HG03457 (cell line): ENCODE data around the gene ANO8.
A peak's percentile ranks its signal among the peaks of the same experiment; 100 is the strongest.
"Not testable (repeated sequence)": the region's sequence is repeated elsewhere in the genome, so short reads cannot be mapped to it uniquely, and the experiment has no call there.

Source experiments
- ATAC-seq: cut with Tn5 transposase; IDR thresholded peaks from one replicate; pipeline ENCODE4 v1.9.1; 2021; ENCODE audit warnings: moderate number of reproducible peaks; ENCODE audit not compliant: unreplicated experiment

ANO8 gene

GRCh38 chr19:17334414-17335409 is at the start of gene ANO8:
TSS of gene ANO8 (minus strand) at chr19:17334855. CDS start at chr19:17334670, 185 bp downstream.
- no peak for ATAC-seq

GRCh38 chr19:17380426-17381138 is 45.9 kb upstream of the ANO8 start:
- no peak for ATAC-seq

- ATAC-seq, result no peak
Observed at GRCh38 chr19:17379221-17379631, 44.6 kb upstream of the ANO8 start.

- no peak for ATAC-seq
Observed at GRCh38 chr19:17378271-17378670, 43.6 kb upstream of the ANO8 start.

- ATAC-seq, result no peak
Observed at GRCh38 chr19:17376935-17377600, 42.4 kb upstream of the ANO8 start, which contains the start of gene PLVAP. TSS of gene PLVAP (minus strand) at chr19:17377342. CDS start at chr19:17377288, 54 bp downstream.

GRCh38 chr19:17370026-17370587 is 35.5 kb upstream of the ANO8 start:
- peak; percentile 58 for ATAC-seq

GRCh38 chr19:17365361-17365760 is 30.7 kb upstream of the ANO8 start:
- no peak for ATAC-seq

- ATAC-seq, result not testable (repeated sequence)
Observed at GRCh38 chr19:17363852-17364605, 29.4 kb upstream of the ANO8 start.

- no peak for ATAC-seq
Observed at GRCh38 chr19:17359905-17360800, 25.5 kb upstream of the ANO8 start.

- no peak for ATAC-seq
Observed at GRCh38 chr19:17358395-17358794, 23.7 kb upstream of the ANO8 start.

- ATAC-seq, result no peak
Observed at GRCh38 chr19:17357724-17358123, 23.1 kb upstream of the ANO8 start.

GRCh38 chr19:17357078-17357666 is 22.5 kb upstream of the ANO8 start:
- ATAC-seq, result no peak

- no peak for ATAC-seq
Observed at GRCh38 chr19:17353386-17353785, 18.7 kb upstream of the ANO8 start.

GRCh38 chr19:17352608-17353280 is 18.1 kb upstream of the ANO8 start:
- no peak for ATAC-seq

GRCh38 chr19:17351815-17352435 is 17.3 kb upstream of the ANO8 start:
- ATAC-seq, result no peak

GRCh38 chr19:17348700-17349099 is 14.0 kb upstream of the ANO8 start:
- ATAC-seq, result no peak

- no peak for ATAC-seq
Observed at GRCh38 chr19:17347877-17348276, 13.2 kb upstream of the ANO8 start.

GRCh38 chr19:17347361-17347760 is 12.7 kb upstream of the ANO8 start:
- ATAC-seq, result no peak
